Endometrial microvascular endothelial cells (primary cell): ENCODE measurements around the gene MOB3A. TPM values are rescaled to one million over a fixed set of nuclear protein-coding genes. Genes with fewer than 3 reads are reported as not detected.

Experiments
- in situ Hi-C: cut with HindIII; loops from 2 replicates; pipeline ENCODE4 v1.10.0; 2017; ENCODE audit warnings: low sequenced_read_pairs, low pct_unique_long_range_greater_than_20kb; ENCODE audit errors: inconsistent ontology term
- total RNA-seq: library from RNA; depleted of rRNA; stranded (reverse); fragments of >200 nt; gene quantifications from one replicate; pipeline ENCODE4 v1.2.3, GENCODE V29; 2015; ENCODE audit errors: inconsistent ontology term

Gene MOB3A
- total RNA-seq, 1 donor from 2014 or later = 66.6 TPM

DNA sequence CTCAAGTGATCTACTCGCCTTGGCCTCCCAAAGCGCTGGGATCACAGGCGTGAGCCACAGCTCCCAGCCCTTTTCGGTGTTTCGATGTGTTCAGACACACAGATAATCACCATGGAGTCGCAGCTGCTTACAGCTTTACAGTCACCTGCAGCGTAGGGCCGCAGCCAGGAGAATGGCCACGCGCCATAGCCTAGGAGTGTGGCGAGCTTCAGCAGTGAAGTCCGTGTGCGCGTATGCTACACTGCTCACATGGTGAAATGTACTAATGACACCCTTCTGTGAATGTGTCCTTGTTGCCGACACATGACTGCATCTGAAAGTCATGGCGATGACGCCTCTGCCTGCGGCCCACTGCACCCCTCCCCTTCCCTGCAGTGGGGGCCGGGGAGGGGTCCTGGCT, 31.6 kb upstream of the MOB3A start:
- in situ Hi-C loops = no loop called here

DNA sequence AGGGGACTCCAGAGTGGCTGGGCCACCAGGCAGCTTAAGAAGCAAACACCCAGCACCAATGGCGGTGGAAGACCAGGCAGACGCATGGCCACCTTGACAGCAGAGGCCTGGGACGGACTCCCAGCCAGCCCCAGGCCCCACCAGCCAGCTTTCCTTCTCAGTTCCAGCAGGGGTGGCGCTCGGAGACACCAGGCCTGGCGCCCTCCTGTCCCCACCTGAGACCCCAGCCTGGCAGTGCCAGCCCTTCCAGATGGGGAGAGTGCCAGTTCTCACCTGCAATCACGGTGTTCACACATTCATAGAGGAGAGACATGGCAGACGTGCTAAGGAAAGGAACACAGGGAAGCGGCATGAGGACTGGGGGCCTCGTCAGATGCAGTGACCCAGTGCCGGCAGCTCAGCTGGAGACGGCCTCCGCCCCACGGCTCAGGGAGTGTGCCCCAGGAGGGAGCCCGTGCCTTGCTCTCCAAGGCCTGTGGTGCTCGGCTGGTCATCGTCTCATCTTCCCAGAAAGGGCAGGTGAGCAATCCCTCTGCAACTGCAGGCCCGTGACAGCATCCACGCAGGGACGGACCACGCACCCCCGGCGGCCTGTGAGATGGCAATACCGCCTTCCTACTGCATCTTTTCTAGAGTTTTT, 30.9 kb upstream of the MOB3A start:
- in situ Hi-C loops = no loop called here

DNA sequence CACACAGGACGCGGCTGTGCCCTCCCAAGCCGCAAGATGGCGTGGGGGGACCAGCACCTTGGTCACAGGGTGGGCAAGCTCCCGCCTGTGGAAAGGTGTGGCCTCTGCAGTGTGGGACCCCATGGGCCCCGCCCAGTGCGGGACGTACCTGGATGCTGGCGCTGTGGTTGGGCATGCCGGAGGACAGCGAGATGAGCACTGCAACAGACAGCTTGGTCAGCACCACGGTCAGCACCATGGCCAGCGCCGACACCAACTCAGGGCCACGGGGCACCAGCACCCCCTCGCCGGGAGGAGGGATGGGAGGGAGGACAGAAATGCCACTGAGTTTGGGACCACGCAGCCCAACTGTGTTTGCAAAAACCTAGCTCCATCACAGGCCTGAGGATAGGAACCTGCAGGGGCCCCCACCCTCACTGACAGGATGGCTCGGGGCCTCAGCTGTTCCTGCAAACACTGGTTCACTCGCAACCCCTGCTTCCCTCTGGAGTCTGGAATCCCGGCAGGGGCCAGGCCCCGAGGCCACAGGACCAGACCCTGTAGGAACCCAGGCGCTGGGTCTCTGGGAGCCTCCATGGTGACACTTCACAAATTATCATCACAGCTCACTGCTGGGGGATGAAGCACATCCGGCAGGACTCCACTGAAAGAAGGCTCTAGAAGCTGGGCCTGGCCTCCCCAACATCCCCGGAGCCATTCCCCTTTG, 27.7 kb upstream of the MOB3A start:
- in situ Hi-C loops = no loop called here

DNA sequence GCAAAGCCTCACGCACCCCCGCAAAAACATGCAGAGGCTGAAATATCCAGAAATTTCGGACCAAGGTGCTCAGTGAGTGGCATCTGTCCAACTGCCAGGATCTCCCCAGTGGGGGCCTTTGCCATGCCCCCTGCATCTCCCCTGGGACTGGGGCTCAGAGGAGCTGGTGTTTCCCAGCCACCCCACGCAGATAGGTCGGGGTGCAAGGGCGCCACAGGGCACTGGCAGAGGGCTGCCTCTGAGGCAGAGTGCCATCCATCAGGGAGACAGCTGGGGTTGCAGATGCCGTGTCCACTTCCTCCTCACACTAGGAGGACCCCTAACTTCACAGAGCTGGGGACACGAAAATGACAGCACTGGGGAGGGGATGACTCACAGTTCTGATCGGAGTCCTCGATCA, 26.9 kb upstream of the MOB3A start:
- in situ Hi-C loops = no loop called here

DNA sequence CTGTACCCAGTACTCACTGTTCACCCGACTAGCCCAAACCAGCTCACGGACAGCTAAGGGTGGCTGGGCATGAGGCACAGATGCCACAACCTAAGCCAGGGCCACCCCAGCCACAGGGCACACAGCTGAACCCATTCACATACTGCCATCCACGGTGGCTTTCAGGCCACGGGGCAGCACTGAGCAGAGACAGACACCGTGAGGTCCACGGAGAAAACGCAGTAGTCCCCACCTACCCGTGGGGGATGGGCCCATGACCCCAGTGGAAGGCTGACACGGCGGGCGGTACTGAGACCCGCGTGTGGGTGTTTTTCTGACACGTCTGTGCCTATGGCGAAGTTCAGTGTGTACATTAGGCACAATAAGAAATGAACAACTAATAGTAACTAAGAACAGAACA, 26.1 kb upstream of the MOB3A start:
- in situ Hi-C loops = no loop called here

DNA sequence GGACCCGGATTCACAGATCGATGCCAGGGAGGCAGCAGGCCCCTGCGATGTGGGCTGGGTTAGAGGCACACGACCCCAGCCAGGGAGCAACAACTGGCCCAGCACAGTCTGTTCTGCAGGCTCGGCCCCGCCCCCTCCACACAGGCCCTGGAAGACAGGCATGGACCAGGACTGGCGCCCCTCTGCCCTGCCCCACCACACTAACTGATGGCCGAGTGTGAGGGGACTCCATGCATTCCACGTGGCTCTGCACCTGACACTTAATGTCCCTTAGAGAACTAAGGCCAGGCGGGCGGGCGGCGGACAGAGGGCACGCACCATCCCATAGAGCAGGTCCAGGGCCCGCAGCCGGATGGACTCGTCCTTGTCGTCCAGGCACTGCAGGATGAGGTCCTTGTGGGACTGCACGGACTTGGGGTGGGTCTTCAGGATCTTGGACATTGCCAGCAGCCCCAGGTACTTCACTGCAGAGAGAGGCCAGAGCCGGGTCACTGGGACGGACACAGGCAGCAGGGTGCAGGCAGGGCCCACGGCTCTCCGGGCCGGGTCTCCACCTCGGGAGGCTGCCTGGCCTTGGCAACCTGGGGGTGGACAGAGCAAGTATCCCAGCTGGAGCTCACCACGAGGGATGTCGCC, 25.4 kb upstream of the MOB3A start:
- in situ Hi-C loops = no loop called here

DNA sequence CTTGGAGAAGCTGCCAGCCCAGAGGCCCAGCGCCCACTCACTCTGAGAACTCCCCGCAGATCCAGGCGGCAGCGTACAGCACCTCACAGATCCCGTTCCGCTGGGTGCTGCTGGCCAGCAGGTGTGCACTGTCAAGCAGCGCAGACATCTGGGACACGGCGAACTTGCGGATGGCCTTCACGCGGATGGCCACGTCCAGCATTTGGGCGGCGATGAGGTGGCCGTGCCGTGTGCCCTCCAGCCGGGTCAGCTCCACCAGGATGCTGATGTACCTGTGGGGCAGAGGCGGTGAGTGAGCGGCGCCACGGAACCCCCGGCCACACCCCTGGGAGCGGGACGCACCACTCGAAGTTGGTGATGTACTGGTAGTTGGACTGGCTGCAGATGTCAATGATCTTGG, 24.7 kb upstream of the MOB3A start:
- in situ Hi-C loops = no loop called here

DNA sequence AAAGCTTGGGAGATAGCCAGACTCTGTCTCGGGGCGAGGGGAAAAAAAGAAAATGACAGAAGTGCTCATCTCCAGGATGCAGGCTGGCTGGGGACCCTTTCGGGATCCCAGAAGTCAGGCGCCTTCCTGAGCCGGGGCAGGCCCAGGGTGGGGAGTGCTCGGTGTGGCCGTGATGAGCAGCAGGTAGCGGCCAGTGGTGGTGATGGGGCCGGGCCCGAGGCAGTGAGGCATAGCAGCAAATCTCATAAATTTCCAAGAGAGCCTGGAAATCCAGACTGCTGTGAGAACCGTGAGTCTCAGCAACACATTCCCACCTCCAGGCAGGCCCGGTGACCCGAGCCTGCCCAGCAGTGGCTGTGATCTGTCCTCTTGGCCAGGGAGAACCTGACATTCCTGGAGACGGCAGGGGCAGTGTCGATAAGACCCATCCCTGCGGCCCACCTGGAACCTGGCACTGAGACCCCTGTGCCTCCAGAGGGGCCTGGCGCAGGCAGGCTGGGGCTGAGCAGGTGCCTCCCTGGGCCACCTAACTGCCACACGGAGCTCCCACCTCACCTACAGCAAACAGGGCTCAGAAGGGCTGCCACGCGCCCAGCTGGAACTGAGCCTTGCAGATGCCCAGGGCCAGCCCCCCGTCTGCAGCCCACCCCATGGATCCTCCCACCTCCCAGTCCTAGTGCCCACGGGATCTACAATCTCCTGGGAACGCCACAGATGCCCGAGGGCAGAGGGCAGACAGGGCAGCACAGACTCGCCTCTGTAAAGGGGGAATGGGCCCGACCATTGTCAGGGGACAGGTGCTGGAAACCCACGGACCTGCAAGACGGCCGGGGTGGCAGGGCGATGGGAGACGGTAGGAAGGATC, 24.0 kb upstream of the MOB3A start:
- in situ Hi-C loops = no loop called here

DNA sequence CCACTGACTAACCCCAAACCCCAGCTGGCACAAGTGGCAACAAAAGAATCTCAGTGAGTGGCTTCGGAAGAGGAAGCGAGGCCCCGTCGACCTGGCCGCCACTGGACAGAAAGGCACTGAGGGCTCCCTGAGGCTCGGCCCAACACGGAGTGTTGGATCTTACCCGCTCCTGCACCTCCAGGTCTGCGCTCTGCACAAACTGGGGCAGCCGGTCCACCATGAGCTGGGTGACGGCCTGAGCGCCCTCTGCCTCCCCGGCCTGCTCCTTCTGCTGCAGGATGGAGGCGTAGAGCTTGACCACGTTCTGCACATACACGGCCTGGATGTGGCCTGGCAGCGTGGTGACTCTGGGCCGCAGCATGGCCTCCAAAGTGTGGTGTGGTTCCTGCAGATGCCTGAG, 22.3 kb upstream of the MOB3A start:
- in situ Hi-C loops = no loop called here

DNA sequence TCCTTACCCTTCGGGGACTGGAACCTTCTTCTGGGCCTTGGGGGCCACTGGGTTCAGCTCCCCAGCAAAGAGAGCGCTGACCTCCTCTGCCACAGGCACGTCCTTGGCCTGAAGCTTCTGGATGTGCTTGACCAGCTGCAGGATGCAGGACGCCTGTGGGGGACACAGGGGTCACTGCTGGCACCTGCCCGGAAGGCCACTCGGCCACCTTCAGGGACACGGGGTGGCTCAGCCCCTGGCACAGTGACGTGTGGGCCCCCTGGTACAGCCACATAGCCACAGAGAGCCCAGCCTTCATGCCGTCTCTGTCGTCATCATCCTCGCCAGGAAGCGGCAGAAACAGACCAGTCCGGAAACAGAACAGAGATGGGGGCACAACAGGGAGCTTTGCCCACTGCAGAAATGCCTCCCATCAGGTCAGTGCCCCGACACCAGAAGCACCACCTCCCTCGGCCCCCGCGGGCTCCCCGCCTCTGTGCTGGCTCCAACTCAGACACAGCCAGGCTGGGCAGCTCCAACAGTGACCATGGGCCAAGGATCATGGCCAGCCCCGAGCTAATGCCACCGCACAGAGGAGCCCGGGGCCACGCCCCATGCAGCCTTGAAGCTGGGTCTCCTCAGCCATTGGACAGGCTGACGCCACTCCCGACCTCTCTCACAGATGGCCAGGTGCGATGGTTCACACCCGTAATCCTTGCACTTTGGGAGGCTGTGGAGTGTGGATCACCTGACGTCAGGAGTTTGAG, 21.3 kb upstream of the MOB3A start:
- in situ Hi-C loops = no loop called here

DNA sequence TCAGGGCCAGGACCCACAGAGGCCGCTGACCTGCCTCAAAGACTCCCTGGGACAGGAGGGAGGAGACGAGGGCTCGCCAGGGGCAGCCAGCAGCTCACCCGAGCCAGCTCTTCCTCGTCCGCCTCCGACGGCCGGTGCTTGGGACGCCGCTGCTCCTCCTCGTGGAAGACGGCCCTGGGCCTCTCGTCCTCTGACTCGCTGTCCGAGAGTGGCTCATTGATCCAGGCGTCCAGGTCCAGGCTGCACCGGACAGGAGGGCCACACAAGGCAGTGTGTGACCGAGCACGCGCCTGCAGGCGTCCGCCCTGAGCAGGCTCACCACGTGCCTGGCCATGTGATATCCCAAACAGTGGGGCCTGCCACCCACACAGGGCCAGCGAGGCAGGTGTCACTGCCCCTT, 20.4 kb upstream of the MOB3A start:
- in situ Hi-C loops = no loop called here

DNA sequence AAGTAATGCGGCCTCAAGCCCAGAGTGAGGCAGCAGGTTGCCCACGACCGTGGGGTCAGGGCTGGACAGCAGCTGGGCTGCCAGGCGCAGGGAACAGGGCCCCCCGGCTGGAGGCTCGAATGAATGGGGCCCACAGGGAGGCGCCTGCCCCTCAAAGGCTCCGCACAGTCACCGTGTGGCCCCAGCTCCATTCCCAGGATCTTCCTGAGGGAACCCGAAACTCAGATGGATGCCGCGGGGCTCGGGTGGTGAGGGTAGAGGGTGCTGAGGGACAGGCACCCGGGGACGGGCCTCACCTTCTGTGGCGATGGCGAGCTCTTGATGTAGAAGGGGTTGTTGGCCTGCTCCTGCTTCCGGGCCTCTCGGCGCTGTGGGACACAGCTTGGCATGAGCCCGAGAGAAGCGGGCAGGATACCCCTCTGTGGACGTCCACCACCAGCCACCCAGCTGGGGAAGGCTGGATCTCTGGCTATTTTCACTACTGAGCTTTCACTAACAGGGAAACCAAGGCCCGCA, 19.8 kb upstream of the MOB3A start:
- in situ Hi-C loops = no loop called here

DNA sequence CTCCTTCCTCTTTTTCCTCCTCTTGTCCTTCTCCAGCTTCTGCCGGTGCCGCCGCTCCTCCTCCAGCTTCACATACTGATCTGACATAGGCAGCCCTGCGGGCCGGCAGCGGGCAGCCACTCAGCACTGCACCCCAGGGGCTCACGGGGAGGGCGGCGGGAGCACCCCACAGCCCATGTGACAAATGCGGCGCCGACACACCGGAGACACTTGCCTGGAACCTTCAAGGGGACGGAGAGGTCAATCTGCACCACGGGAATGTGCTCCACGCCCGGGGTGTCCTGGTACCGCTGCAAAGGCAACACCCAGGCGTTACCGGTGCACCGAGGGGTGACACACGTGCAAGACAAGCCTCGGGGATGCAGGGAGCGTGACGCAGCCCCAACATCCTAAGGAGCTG, 19.2 kb upstream of the MOB3A start:
- in situ Hi-C loops = no loop called here

DNA sequence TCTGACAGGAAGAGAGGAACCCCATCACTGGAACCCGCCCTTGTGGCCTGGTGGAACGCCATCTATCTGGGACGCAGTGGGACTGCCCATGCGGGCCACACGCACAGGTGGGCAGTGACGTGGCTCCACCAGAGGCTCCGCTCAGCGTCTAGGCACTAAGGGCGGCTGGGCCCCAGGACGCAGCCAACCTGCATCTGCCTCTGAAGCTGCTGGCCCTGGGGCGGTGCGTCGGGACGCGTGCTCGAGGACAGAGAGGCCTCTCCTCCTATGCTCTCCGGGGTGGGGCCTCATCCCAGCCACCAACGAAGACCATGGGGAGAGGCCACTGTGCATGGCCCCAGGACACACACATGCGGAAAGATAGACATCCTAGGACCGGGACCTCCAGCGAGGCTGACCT, 18.7 kb upstream of the MOB3A start:
- in situ Hi-C loops = no loop called here

DNA sequence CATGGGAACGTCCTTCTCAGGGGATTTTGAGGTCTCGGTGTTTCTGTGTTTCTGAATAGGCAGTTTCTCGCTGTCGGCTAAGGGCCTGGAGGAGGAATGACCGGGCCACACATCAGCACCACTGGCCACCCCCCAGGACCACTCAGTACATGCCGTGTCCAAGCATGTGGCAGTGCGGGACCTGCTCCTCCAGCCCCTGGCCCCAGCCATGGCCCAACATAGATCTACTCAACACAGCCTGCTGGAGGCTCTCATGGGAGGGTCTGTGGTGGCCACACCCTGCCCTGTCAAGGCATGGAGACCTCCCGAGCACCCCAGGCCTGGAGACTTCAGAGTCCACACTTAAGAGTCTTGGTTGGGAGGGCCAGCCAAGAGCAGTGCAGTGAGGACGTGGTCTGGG, 18.1 kb upstream of the MOB3A start:
- in situ Hi-C loops = no loop called here

DNA sequence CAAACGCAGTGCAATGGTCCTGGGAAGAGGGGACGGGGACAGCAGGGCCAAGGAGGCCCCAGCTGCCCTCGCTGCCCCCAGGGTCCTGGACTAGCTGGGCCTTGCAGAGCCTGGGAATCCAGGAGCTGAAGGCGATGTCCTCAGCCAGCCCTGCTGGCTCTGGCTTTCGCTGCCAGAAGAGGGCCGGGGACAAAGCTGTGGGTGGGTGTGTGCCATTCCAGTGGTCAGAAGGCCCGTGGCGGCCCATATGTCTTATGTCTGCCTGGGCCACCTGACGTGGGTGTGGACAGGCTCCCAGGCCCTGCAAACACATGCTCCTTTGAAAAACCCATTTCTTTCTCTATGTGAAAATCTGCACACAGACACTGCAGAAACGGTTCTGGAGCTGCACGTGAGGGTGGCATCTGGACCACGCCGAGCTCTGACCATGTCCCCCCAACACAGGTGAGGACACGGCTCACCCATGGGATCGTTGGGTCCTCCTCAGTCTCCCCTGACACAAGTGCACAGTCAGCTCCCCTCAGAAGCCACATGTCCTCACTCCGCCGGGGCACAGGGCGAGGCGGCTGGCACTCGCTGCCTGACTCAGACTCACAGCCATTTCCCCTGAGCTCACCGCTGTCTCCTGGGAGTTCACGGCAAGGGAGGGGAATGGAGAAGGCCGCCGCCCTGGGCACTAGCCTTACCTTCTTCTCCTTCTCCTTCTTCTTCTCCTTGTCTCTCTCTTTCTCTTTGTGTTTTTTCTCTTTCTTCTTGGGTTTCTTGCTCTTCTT, 17.5 kb upstream of the MOB3A start:
- in situ Hi-C loops = no loop called here

DNA sequence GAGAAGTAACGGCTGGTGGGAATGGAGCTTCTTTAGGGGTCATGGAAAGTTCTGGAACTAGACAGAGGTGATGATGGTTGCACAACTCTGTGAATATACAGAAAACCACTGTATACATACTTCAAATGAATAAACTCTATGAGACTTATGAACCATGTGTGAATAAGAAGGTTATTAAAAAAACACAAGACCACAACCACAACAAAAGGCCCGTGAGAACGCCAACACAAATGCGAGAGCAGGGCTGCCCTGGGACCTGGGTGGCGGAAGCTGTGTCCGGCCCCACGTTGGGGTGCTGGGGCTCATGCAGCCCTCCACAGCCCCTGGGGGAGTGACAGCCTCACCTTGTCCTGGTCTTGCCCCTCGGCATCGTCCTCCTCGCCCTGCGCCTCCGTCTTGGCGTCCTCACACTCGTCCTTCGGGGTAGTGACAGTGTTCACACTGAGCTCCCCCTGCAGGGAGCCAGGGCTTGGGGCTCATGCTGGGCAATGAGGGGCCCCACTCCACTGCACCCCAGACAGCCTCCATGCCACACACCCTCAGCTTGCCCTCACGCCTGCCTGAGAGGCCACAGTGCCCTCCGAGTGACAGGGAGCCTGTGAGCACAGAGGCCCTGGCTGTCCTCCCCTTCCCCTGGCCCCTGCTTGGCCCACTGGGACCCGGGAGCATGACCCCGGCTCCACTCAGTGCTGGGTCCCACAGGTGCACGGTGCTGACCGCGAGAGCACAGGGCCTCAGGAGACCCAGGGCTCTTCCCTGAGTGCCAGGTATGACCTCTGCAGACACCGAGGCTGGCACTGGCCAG, 16.6 kb upstream of the MOB3A start:
- in situ Hi-C loops = no loop called here
